GM23338 (cell line): ENCODE results near the gene EGFL6.

Experiments used
- CREB1 ChIP-seq: fragments of 250-450 bp; sonication (Bioruptor Pico); IDR thresholded peaks from 2 replicates; pipeline ENCODE4 v1.5.0; 2020; ENCODE audit warnings: low read depth, mild to moderate bottlenecking, moderate library complexity
- CTCF ChIP-seq, 2 experiments: fragments of 200-600 bp in 1 of 2; sonication (generic) in 1 of 2; conservative IDR thresholded peaks; 2 replicates each; pipeline versions ENCODE4 v1.5.1 to v1.6.1; 2016 to 2017; ENCODE audit warnings: antibody characterized with exemption in 2 of 2, low read depth in 2 of 2, mild to moderate bottlenecking in 2 of 2, moderate library complexity in 1 of 2
- ETS1 ChIP-seq: IDR thresholded peaks from 2 replicates; pipeline ENCODE4 v1.6.1; 2016; ENCODE audit warnings: antibody characterized with exemption
- EZH2 ChIP-seq: fragments of 200-600 bp; sonication (generic); IDR thresholded peaks from one replicate; pipeline ENCODE4 v1.8.0; 2017; ENCODE audit warnings: antibody characterized with exemption, mild to moderate bottlenecking, low read depth; ENCODE audit not compliant: unreplicated experiment
- EZH2phosphoT487 ChIP-seq: fragments of 200-600 bp; sonication (generic); IDR thresholded peaks from one replicate; pipeline ENCODE4 v1.8.1; 2018; ENCODE audit warnings: antibody characterized with exemption; ENCODE audit not compliant: unreplicated experiment
- JUNB ChIP-seq: IDR thresholded peaks from one replicate; pipeline ENCODE4 v1.6.1; 2016; ENCODE audit warnings: antibody characterized with exemption; ENCODE audit not compliant: unreplicated experiment
- POLR2AphosphoS5 ChIP-seq: IDR thresholded peaks from 2 replicates; pipeline ENCODE4 v1.6.1; 2016; ENCODE audit warnings: antibody characterized with exemption, low read depth
- REST ChIP-seq: IDR thresholded peaks from one replicate; pipeline ENCODE4 v1.6.1; 2018; ENCODE audit warnings: antibody characterized with exemption; ENCODE audit not compliant: unreplicated experiment
- STAT1 ChIP-seq: IDR thresholded peaks from one replicate; pipeline ENCODE4 v1.6.1; 2016; ENCODE audit warnings: antibody characterized with exemption; ENCODE audit not compliant: unreplicated experiment
- ZNF114 ChIP-seq: fragments of 250-450 bp; sonication (Bioruptor Pico); IDR thresholded peaks from 2 replicates; pipeline ENCODE4 v1.5.0; 2020; ENCODE audit warnings: mild to moderate bottlenecking, moderate library complexity
- ZNF331 ChIP-seq: fragments of 250-450 bp; sonication (Bioruptor Pico); IDR thresholded peaks from 2 replicates; pipeline ENCODE4 v1.5.0; 2020; ENCODE audit warnings: low read depth, mild to moderate bottlenecking, moderate library complexity
- ZNF462 ChIP-seq: fragments of 250-450 bp; sonication (Bioruptor Pico); IDR thresholded peaks from 2 replicates; pipeline ENCODE4 v1.5.0; 2020; ENCODE audit warnings: mild to moderate bottlenecking, moderate library complexity

- TF ChIP-seq CTCF (conservative IDR thresholded peaks at IDR 0.05; ENCODE audit: low read depth in 2 of 2) (no peak), EZH2 (no peak), ZNF462 (CRISPR knock-in tag) (no peak), EZH2phosphoT487 (no peak), CREB1 (CRISPR knock-in tag) (no peak), POLR2AphosphoS5 (no peak), ZNF114 (no peak), REST (no peak), JUNB (no peak), ETS1 (no peak), STAT1 (no peak), ZNF331 (CRISPR knock-in tag) (no peak)
These were observed 35.7 kb upstream of the EGFL6 start for GRCh38 chrX:13533726-13534125.
